ENCODE results near the gene ST3GAL4. TPM values are rescaled to one million over a fixed set of nuclear protein-coding genes. Genes with fewer than 3 reads are reported as not detected.
A peak's percentile ranks its signal among the peaks of the same experiment; 100 is the strongest.

ST3GAL4 gene
- total RNA-seq, 1 experiment from 2014 or later, result 13.6 TPM

DNA sequence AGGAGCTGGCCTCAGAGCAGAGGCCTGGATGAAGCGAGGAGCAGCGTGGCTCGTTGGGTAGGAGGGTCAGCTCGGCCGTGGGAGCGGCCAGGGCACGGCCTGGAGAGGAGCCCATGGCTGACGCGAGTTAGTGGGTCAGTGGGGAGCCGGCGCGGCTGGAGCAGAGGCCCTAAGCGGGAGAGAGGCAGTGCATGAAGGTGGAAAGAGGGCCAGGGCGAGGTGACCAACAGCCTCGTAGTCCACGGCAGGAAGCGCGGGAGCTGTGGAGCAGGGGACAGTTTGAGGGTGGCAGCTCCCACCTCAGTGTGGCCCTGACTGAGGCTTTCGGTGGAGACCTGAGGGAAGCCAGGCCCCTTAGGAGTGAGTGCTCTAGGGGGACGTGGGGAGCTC, 27.5 kb upstream of the ST3GAL4 start:
- TF ChIP-seq, protein P1, sequence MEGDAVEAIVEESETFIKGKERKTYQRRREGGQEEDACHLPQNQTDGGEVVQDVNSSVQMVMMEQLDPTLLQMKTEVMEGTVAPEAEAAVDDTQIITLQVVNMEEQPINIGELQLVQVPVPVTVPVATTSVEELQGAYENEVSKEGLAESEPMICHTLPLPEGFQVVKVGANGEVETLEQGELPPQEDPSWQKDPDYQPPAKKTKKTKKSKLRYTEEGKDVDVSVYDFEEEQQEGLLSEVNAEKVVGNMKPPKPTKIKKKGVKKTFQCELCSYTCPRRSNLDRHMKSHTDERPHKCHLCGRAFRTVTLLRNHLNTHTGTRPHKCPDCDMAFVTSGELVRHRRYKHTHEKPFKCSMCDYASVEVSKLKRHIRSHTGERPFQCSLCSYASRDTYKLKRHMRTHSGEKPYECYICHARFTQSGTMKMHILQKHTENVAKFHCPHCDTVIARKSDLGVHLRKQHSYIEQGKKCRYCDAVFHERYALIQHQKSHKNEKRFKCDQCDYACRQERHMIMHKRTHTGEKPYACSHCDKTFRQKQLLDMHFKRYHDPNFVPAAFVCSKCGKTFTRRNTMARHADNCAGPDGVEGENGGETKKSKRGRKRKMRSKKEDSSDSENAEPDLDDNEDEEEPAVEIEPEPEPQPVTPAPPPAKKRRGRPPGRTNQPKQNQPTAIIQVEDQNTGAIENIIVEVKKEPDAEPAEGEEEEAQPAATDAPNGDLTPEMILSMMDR (conservative IDR thresholded peaks at IDR 0.05), result no peak
- H3K14ac ChIP-seq (ENCODE audit: insufficient read depth, low read length), result no peak overlapping the region; the same call in 1 of the 2 replicates
- H3K18ac ChIP-seq (ENCODE audit: insufficient read length, low read depth, low read length), result no peak overlapping the region
- H3K9ac ChIP-seq (ENCODE audit: extremely low read depth, insufficient read length, low read length), result no peak overlapping the region
- H3K4me2 ChIP-seq (ENCODE audit: insufficient read depth, insufficient read length, low read length), result no peak overlapping the region
- H2BK12ac ChIP-seq (ENCODE audit: insufficient read length, low read depth, low read length), result no peak overlapping the region
- Mint-ChIP-seq H3K36me3 (ENCODE audit: insufficient read depth in 1 of 3, low read depth in 3 of 3) (peaks cover 4 to 18% (median 10%) of the 10 kb centered on the region in 3 experiments; a peak in 6 of 7 replicates), H3K27ac (peak overlapping the region; percentile 18 to 88 (median 21); a peak in 4 of 7 replicates), H3K27me3 (ENCODE audit: low read depth) (no peaks in the 10 kb centered on the region), H3K4me1 (peaks cover 0 to 4% of the 10 kb centered on the region in 2 experiments; a peak in 1 of 4 replicates), H3K4me3 (no peak overlapping the region), H3K9me3 (no peaks in the 10 kb centered on the region)
- no peak overlapping the region for H4K91ac ChIP-seq (ENCODE audit: insufficient read length, low read depth, low read length)
- H3K79me2 ChIP-seq (ENCODE audit: insufficient read depth, low read length), result no peaks in the 10 kb centered on the region
- no peak overlapping the region for H4K8ac ChIP-seq (replicated peaks; ENCODE audit: insufficient read length, low read depth, low read length)
- H3K56ac ChIP-seq (ENCODE audit: insufficient read length, low read depth, low read length), result no peak overlapping the region
- H3K4me1 ChIP-seq (ENCODE audit: insufficient read depth, low read length), result no peaks in the 10 kb centered on the region; the same call in 1 of the 2 replicates
- no peaks in the 10 kb centered on the region for H3K27me3 ChIP-seq (ENCODE audit: insufficient read depth, low read length)
- H3K23me2 ChIP-seq (ENCODE audit: insufficient read length, low read depth, low read length, poor library complexity, severe bottlenecking), result no peaks in the 10 kb centered on the region
- no peak overlapping the region for H4K5ac ChIP-seq (ENCODE audit: insufficient read length, low read depth, low read length)
- H2AFZ ChIP-seq (ENCODE audit: low read length), result no peak overlapping the region
- no peak overlapping the region for H3T11ph ChIP-seq (ENCODE audit: low read length)
- no peaks in the 10 kb centered on the region for H3K79me1 ChIP-seq (ENCODE audit: insufficient read depth, low read depth, low read length, poor library complexity, severe bottlenecking)
- H2BK15ac ChIP-seq (ENCODE audit: low read depth, low read length), result no peak overlapping the region; the same call in 1 of the 2 replicates
- H2BK120ac ChIP-seq (ENCODE audit: low read depth, low read length, poor library complexity, severe bottlenecking), result no peak overlapping the region
- H2BK20ac ChIP-seq (ENCODE audit: low read depth, low read length, poor library complexity, severe bottlenecking), result no peak overlapping the region
- H3K4ac ChIP-seq (ENCODE audit: low read depth, low read length), result no peak overlapping the region
- no peak overlapping the region for H3K23ac ChIP-seq (ENCODE audit: insufficient read length, low read depth, low read length)
- H2BK5ac ChIP-seq (ENCODE audit: insufficient read length, low read length), result no peak overlapping the region
- H3K9me3 ChIP-seq (ENCODE audit: control insufficient read depth, low read depth, low read length), result no peaks in the 10 kb centered on the region
- WGBS (ENCODE audit: extremely low coverage, insufficient read length, low lambda C conversion rate), result no CpG with 5 or more reads among the region's 20 CpGs
- no peak overlapping the region for H2AK5ac ChIP-seq (ENCODE audit: insufficient read length, low read length)
- H4K20me1 ChIP-seq (ENCODE audit: control insufficient read depth, insufficient read depth, insufficient read length), result no peaks in the 10 kb centered on the region
- DNase-seq, result no peak
- no peak overlapping the region for H3K27ac ChIP-seq (ENCODE audit: insufficient read length, low read depth, low read length)

Data from H9 (cell line).